HFFc6 (cell line): Measurements from ENCODE around the gene PID1. TPM values are rescaled to one million over a fixed set of nuclear protein-coding genes. Genes with fewer than 3 reads are reported as not detected.

ENCODE experiments used
- DNase-seq: peaks from one replicate; pipeline ENCODE4 v3.0.0-alpha.2; 2018
- H3K27ac Mint-ChIP-seq: 2 replicates; pipeline ENCODE4 v1.8.0; 2020; ENCODE audit warnings: mild to moderate bottlenecking, mixed read lengths
- H3K27me3 Mint-ChIP-seq: 2 replicates; pipeline ENCODE4 v1.8.0; 2021; ENCODE audit warnings: mild to moderate bottlenecking, moderate library complexity, mixed read lengths; ENCODE audit not compliant: insufficient read depth
- H3K36me3 Mint-ChIP-seq: 2 replicates; pipeline ENCODE4 v1.8.0; 2021; ENCODE audit warnings: low read depth, mixed read lengths
- H3K4me1 Mint-ChIP-seq: 2 replicates; pipeline ENCODE4 v1.8.0; 2020; ENCODE audit warnings: low read depth, mixed read lengths
- H3K4me3 Mint-ChIP-seq: 2 replicates; pipeline ENCODE4 v1.8.0; 2020; ENCODE audit warnings: mild to moderate bottlenecking, moderate library complexity, mixed read lengths
- H3K9me3 Mint-ChIP-seq: 2 replicates; pipeline ENCODE4 v1.8.0; 2020; ENCODE audit warnings: mild to moderate bottlenecking, mixed read lengths
- CTCF ChIP-seq: fragments of 200-600 bp; sonication (generic); IDR thresholded peaks from 2 replicates; pipeline ENCODE4 v1.5.0; 2021; ENCODE audit warnings: antibody characterized with exemption, mild to moderate bottlenecking
- total RNA-seq, 6 experiments: library from RNA; stranded (reverse); fragmentation: NEBNext Ultra II Directional; extraction: Animal tissue kit (Norgen Biotek cat#: 25700); gene quantifications; 2 replicates in 1 of 6; 3 replicates in 5 of 6; pipeline ENCODE4 v1.2.3, GENCODE V29; 2021

The PID1 gene
- total RNA-seq, 6 experiments from 2014 or later = 6.7 to 9.1 (median 8.6) TPM

- H3K4me3 Mint-ChIP-seq = no peak overlapping the region
- no peaks in the 10 kb centered on the region for H3K4me1 Mint-ChIP-seq
- DNase-seq = no peak
- no peaks in the 10 kb centered on the region for H3K36me3 Mint-ChIP-seq
- no peak for TF ChIP-seq CTCF
- no peaks in the 10 kb centered on the region for H3K9me3 Mint-ChIP-seq
- no peak overlapping the region for H3K27ac Mint-ChIP-seq
- H3K27me3 Mint-ChIP-seq = no peaks in the 10 kb centered on the region
These were observed 152.2 kb downstream of the PID1 start for GRCh38 chr2:229118927-229119326.

GRCh38 chr2:229118336-229118735, 152.8 kb downstream of the PID1 start:
- H3K4me3 Mint-ChIP-seq = no peak overlapping the region
- no peaks in the 10 kb centered on the region for H3K36me3 Mint-ChIP-seq
- H3K27ac Mint-ChIP-seq = no peak overlapping the region
- DNase-seq = peak; percentile 11
- no peaks in the 10 kb centered on the region for H3K4me1 Mint-ChIP-seq
- H3K27me3 Mint-ChIP-seq = no peaks in the 10 kb centered on the region
- no peaks in the 10 kb centered on the region for H3K9me3 Mint-ChIP-seq
- no peak for TF ChIP-seq CTCF

GRCh38 chr2:229111744-229112143, 159.3 kb downstream of the PID1 start:
- no peak for TF ChIP-seq CTCF
- Mint-ChIP-seq H3K4me3 (no peak overlapping the region), H3K4me1 (no peaks in the 10 kb centered on the region), H3K36me3 (no peaks in the 10 kb centered on the region), H3K27ac (no peak overlapping the region), H3K27me3 (no peaks in the 10 kb centered on the region), H3K9me3 (no peaks in the 10 kb centered on the region)
- DNase-seq = no peak

GRCh38 chr2:229109195-229109594, 161.9 kb downstream of the PID1 start:
- Mint-ChIP-seq H3K4me1 (no peaks in the 10 kb centered on the region), H3K27me3 (no peaks in the 10 kb centered on the region), H3K27ac (no peak overlapping the region), H3K4me3 (no peak overlapping the region), H3K36me3 (no peaks in the 10 kb centered on the region), H3K9me3 (no peaks in the 10 kb centered on the region)
- no peak for DNase-seq
- TF ChIP-seq CTCF = no peak

GRCh38 chr2:229107601-229108000, 163.5 kb downstream of the PID1 start:
- Mint-ChIP-seq H3K36me3 (no peaks in the 10 kb centered on the region), H3K27ac (no peak overlapping the region), H3K4me1 (no peaks in the 10 kb centered on the region), H3K4me3 (no peak overlapping the region), H3K27me3 (no peaks in the 10 kb centered on the region), H3K9me3 (no peaks in the 10 kb centered on the region)
- DNase-seq = no peak
- TF ChIP-seq CTCF = no peak

GRCh38 chr2:229104974-229105387, 166.1 kb downstream of the PID1 start:
- Mint-ChIP-seq H3K27me3 (no peaks in the 10 kb centered on the region), H3K36me3 (no peaks in the 10 kb centered on the region), H3K9me3 (no peaks in the 10 kb centered on the region), H3K4me1 (no peaks in the 10 kb centered on the region), H3K4me3 (no peak overlapping the region), H3K27ac (no peak overlapping the region)
- DNase-seq = no peak
- TF ChIP-seq CTCF = no peak
